CD4-positive, CD25-positive, alpha-beta regulatory T cell (primary cell): ENCODE measurements around the gene LPCAT3. TPM values are rescaled to one million over a fixed set of nuclear protein-coding genes. Genes with fewer than 3 reads are reported as not detected.
A peak's percentile ranks its signal among the peaks of the same experiment; 100 is the strongest.

Experiments used
- ATAC-seq, 2 donors: fragments of 150-1000 bp; cut with Tn5 transposase; one replicate each; pipeline ENCODE4 v1.10.0; 2021; ENCODE audit warnings: low read depth in 2 of 2, moderate number of reproducible peaks in 2 of 2, moderate library complexity in 1 of 2
- DNase-seq, 3 donors: peaks; one replicate each; pipeline versions ENCODE4 v3.0.0 to v3.0.0-alpha.2; 2012 to 2022; ENCODE audit warnings: mixed read lengths in 1 of 3
- H3K27ac ChIP-seq: one replicate; pipeline ENCODE4 v1.7.0; 2013; ENCODE audit warnings: mild to moderate bottlenecking, low read length; ENCODE audit not compliant: insufficient read depth, poor library complexity, severe bottlenecking
- H3K27me3 ChIP-seq: one replicate; pipeline ENCODE4 v1.7.0; 2013; ENCODE audit warnings: low read length; ENCODE audit not compliant: control insufficient read depth, insufficient read depth
- H3K36me3 ChIP-seq: one replicate; pipeline ENCODE4 v1.7.0; 2013; ENCODE audit warnings: mild to moderate bottlenecking, low read length, moderate library complexity; ENCODE audit not compliant: control insufficient read depth, insufficient read depth
- H3K4me1 ChIP-seq: 2 replicates; pipeline ENCODE4 v1.7.0; 2013; ENCODE audit warnings: mild to moderate bottlenecking, low read length; ENCODE audit not compliant: insufficient read depth, control insufficient read depth, poor library complexity, severe bottlenecking
- H3K4me3 ChIP-seq: one replicate; pipeline ENCODE4 v1.7.0; 2013; ENCODE audit warnings: low read depth, mild to moderate bottlenecking, low read length, moderate library complexity
- H3K9me3 ChIP-seq, 2 experiments: 1 replicate in 1 of 2; 2 replicates in 1 of 2; pipeline ENCODE4 v1.7.0; 2013; ENCODE audit warnings: low read length in 2 of 2, mild to moderate bottlenecking in 1 of 2, moderate library complexity in 1 of 2; ENCODE audit not compliant: control insufficient read depth in 2 of 2
- H3K27ac Mint-ChIP-seq, 3 donors: one replicate each; pipeline ENCODE4 v1.8.0; 2020 to 2022; ENCODE audit warnings: mild to moderate bottlenecking in 3 of 3, mixed read lengths in 3 of 3, moderate library complexity in 2 of 3
- H3K27me3 Mint-ChIP-seq: one replicate; pipeline ENCODE4 v1.8.0; 2022; ENCODE audit warnings: mild to moderate bottlenecking, mixed read lengths
- H3K36me3 Mint-ChIP-seq: one replicate; pipeline ENCODE4 v1.8.0; 2020; ENCODE audit warnings: mixed read lengths
- H3K4me1 Mint-ChIP-seq, 4 donors: one replicate each; pipeline ENCODE4 v1.8.0; 2020 to 2022; ENCODE audit warnings: mixed read lengths in 4 of 4, mild to moderate bottlenecking in 1 of 4
- H3K4me3 Mint-ChIP-seq, 4 donors: one replicate each; pipeline ENCODE4 v1.8.0; 2020 to 2022; ENCODE audit warnings: mild to moderate bottlenecking in 4 of 4, mixed read lengths in 4 of 4, moderate library complexity in 3 of 4
- H3K9me3 Mint-ChIP-seq, 7 donors: one replicate each; pipeline ENCODE4 v1.8.0; 2020 to 2022; ENCODE audit warnings: mixed read lengths in 7 of 7, mild to moderate bottlenecking in 3 of 7, moderate library complexity in 2 of 7
- polyA plus RNA-seq, 4 donors: library from polyadenylated mRNA; unstranded; fragments of 300-500 nt; fragmentation: Illumina TruSeq; gene quantifications; one replicate each; pipeline ENCODE4 v1.2.3, GENCODE V29; 2021
- total RNA-seq: library from RNA; stranded (reverse); gene quantifications from one replicate; pipeline ENCODE4 v1.2.3, GENCODE V29; 2022

Gene LPCAT3
- total and polyA plus RNA-seq, 5 donors from 2014 or later, result 25.0 to 32.8 (median 30.8) TPM

DNA sequence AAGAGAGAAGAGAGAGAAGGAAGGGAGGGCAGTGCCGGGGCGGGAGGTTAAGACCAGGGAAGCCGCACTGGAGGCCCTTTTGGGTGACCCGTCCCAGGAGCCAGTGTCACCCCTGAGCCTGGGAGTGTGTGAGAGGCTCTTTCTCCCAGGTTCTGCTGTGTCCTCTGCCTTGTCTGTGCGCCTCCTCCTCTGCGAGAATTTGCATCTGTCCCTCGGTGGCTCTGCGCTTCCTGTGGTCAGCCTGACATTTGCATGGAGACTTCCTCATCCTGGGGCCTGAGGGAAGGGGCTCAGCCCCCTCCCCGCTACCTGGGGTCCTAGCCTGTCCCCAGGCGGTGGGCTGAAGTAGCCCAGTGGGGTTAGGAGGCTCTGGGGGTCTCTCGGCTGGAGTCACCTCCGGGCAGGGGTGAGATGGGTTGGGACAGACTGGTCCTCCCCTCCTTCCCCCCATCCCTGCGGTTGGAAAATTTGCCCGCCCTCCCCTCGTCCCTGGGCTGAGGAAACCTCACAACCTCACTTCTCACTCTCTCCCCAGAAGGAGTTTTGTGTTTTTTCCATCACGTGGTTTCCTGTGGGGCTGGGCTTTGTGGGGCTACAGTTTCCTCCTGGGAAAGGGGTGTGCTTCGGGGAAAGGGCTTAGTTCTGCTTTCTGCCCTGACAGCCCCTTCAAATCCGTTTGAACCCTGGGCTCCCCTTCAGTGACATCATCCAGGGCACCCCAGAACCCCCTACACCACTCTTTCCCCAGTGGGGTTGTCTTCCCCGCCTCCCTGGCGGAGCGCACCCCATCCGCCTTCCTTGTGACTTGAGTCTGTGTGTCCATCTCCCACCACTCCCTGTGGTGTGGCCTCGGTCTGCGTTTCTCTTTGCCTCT is 64.6 kb downstream of the LPCAT3 start:
- peak overlapping the region; percentile 96 to 98 (median 97) for H3K27ac Mint-ChIP-seq
- peaks cover 27% of the 10 kb centered on the region for H3K36me3 ChIP-seq

DNA sequence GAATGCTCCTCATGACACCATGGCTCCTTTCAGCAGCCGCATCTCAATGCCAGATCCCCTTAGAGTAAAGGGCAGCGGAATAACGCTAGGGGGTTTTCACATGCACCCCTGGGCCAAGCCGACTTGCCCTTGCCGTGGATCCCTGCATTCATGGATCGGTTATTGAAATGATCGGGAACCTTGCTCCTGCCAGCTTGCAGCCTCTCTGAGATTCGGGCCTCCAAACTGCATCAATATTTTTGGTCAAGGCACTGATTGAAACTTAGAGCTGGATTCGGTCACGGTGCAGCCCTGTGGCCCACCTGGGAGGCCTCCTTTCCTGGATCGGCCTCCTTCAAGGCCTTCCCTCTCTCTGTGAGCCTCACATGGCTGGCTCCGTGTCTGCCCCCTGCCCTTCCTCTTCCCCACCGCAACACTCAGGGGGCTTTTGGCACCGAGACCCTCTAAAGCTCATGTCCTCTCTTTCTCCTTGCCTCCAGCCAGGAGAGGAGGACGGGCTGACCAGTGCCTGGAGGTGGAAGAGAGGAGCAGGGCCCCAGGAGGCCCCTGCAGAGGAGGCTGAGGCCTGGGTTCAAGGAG is 65.3 kb downstream of the LPCAT3 start:
- Mint-ChIP-seq H3K36me3 (peaks cover 30% of the 10 kb centered on the region), H3K9me3 (no peaks in the 10 kb centered on the region), H3K4me3 (peak overlapping the region; percentile 88 to 99 (median 98)), H3K27me3 (peaks cover 4% of the 10 kb centered on the region), H3K27ac (peak overlapping the region; percentile 96 to 98 (median 97)), H3K4me1 (peaks cover 8 to 81% (median 54%) of the 10 kb centered on the region in 4 donors)
- peak overlapping the region; percentile 88 for H3K4me3 ChIP-seq
- no peak for ATAC-seq
- peaks cover 95% of the 10 kb centered on the region for H3K4me1 ChIP-seq
- H3K9me3 ChIP-seq, result no peaks in the 10 kb centered on the region
- DNase-seq, result no peak
- H3K27ac ChIP-seq, result peak overlapping the region; percentile 98
- no peaks in the 10 kb centered on the region for H3K27me3 ChIP-seq
- H3K36me3 ChIP-seq, result peaks cover 27% of the 10 kb centered on the region

More for the DNA sequence above, 64.6 kb downstream of the LPCAT3 start:
- DNase-seq, result peak; percentile 65 to 74 (median 66)
- peak in 1 of 2 donors; percentile 25 for ATAC-seq
- Mint-ChIP-seq H3K4me3 (peak overlapping the region; percentile 88 to 99 (median 98)), H3K4me1 (peaks cover 13 to 81% (median 57%) of the 10 kb centered on the region in 4 donors), H3K9me3 (no peaks in the 10 kb centered on the region), H3K36me3 (peaks cover 37% of the 10 kb centered on the region), H3K27me3 (peaks cover 4% of the 10 kb centered on the region)
- H3K27me3 ChIP-seq, result no peaks in the 10 kb centered on the region
- H3K4me3 ChIP-seq, result peak overlapping the region; percentile 88
- H3K9me3 ChIP-seq, result no peaks in the 10 kb centered on the region
- peaks cover 95% of the 10 kb centered on the region for H3K4me1 ChIP-seq
- H3K27ac ChIP-seq, result peak overlapping the region; percentile 98

- no peaks in the 10 kb centered on the region for H3K27me3 ChIP-seq
- ATAC-seq, result no peak
- H3K36me3 Mint-ChIP-seq, result peaks cover 29% of the 10 kb centered on the region
- peaks cover 21% of the 10 kb centered on the region for H3K36me3 ChIP-seq
- H3K27me3 Mint-ChIP-seq, result peaks cover 4% of the 10 kb centered on the region
- H3K4me3 Mint-ChIP-seq, result peak overlapping the region; percentile 88 to 99 (median 98)
- H3K9me3 ChIP-seq, result no peaks in the 10 kb centered on the region
- H3K4me1 Mint-ChIP-seq, result peaks cover 8 to 82% (median 55%) of the 10 kb centered on the region in 4 donors
- H3K9me3 Mint-ChIP-seq, result no peaks in the 10 kb centered on the region
- peak overlapping the region; percentile 88 for H3K4me3 ChIP-seq
- H3K27ac ChIP-seq, result peak overlapping the region; percentile 98
- no peak for DNase-seq
- H3K4me1 ChIP-seq, result peaks cover 95% of the 10 kb centered on the region
- peak overlapping the region; percentile 96 to 99 (median 97) for H3K27ac Mint-ChIP-seq
Measured at GRCh38 chr12:6952121-6952862, 66.0 kb downstream of the LPCAT3 start.

DNA sequence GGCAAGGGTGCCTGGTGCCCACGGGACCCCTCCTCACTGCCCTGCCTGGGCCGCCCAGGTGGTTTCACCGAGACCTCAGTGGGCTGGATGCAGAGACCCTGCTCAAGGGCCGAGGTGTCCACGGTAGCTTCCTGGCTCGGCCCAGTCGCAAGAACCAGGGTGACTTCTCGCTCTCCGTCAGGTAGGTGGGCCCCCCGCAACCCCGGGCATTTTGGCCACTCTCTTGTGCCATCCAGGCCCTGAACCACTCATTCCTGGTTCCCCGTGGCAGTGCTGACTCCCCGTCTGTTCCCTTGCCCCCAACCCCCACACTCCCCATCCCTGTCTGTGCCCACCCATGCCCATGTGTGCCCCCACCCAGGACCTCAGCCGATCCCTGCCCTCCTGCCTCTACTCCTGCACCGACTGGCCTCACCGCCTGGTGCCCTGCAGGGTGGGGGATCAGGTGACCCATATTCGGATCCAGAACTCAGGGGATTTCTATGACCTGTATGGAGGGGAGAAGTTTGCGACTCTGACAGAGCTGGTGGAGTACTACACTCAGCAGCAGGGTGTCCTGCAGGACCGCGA is 66.6 kb downstream of the LPCAT3 start:
- Mint-ChIP-seq H3K27ac (peak overlapping the region; percentile 96 to 99 (median 97)), H3K36me3 (peaks cover 22% of the 10 kb centered on the region), H3K9me3 (no peaks in the 10 kb centered on the region), H3K4me3 (peak overlapping the region; percentile 88 to 99 (median 98)), H3K4me1 (peaks cover 8 to 82% (median 54%) of the 10 kb centered on the region in 4 donors), H3K27me3 (peaks cover 4% of the 10 kb centered on the region)
- Histone ChIP-seq H3K4me1 (peaks cover 95% of the 10 kb centered on the region), H3K36me3 (peaks cover 14% of the 10 kb centered on the region), H3K4me3 (peak overlapping the region; percentile 88), H3K27ac (peak overlapping the region; percentile 98), H3K9me3 (no peaks in the 10 kb centered on the region), H3K27me3 (no peaks in the 10 kb centered on the region)
- DNase-seq, result no peak
- peak; percentile 8 to 9 for ATAC-seq

DNA sequence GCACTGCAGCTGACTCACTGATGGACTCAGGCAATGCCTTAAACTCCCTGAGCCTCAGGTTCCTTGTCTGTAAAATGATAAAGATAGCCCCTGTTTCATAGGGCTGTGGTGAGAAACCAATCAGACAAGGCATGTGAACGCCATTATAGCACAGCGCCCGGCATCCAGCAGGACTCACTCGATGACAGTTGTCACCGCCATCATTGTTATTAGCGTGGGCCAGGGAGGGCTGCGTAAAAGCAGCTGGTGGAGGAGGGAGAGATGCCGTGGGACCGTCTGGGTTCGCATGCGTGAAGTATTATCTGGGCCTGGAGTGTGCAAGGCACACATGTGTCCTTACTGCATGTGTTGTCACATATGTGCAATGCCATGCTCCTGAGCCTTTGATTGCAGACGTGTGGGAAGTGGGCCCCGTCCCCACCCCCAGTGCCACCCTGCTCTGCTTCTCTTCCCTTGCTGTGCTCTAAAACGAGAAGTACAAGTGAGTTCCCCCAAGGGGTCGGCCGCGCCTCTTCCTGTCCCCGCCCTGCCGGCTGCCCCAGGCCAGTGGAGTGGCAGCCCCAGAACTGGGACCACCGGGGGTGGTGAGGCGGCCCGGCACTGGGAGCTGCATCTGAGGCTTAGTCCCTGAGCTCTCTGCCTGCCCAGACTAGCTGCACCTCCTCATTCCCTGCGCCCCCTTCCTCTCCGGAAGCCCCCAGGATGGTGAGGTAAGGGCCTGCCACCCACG is 67.3 kb downstream of the LPCAT3 start, which contains the start of gene PTPN6:
PTPN6 (plus strand) TSS at position 546 of the 730 bp plus-strand sequence; CDS start at position 703, 157 bp downstream.
- Mint-ChIP-seq H3K9me3 (no peaks in the 10 kb centered on the region), H3K27ac (peak within 1 kb of the TSS; percentile 96 to 99 (median 97)), H3K4me3 (peak within 1 kb of the TSS; percentile 88 to 99 (median 98)), H3K27me3 (peaks cover 4% of the 10 kb centered on the region), H3K4me1 (peaks cover 8 to 82% (median 52%) of the 10 kb centered on the region in 4 donors), H3K36me3 (peaks cover 20% of the 10 kb centered on the region)
- Histone ChIP-seq H3K27me3 (no peaks in the 10 kb centered on the region), H3K36me3 (peaks cover 9% of the 10 kb centered on the region), H3K4me3 (peak within 1 kb of the TSS; percentile 88), H3K4me1 (peaks cover 95% of the 10 kb centered on the region), H3K9me3 (no peaks in the 10 kb centered on the region), H3K27ac (peak within 1 kb of the TSS; percentile 98)
- ATAC-seq (peak; percentile 48 to 57), DNase-seq (peak in 2 of 3 donors; percentile 62 to 85)

DNA sequence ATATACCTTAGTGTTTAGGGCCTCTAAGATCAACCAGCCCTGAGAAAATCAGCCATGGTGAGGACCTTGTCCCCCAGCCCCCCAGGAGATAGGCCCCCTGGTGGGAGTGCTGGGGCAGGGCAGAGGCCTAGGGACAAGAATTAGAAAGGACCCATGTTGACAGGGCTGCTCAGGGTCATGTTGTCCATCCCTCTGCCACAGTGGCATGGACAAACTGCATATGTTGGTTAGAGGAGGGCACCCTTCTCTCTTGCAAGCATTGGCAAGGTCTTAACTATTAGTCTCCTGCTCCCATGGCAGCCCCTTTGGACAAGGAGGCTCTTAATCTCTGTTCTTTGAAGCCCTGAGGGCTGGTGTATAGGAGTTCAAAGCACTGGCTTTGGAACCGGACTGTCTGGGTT is 67.9 kb downstream of the LPCAT3 start:
- H3K4me1 ChIP-seq, result peaks cover 95% of the 10 kb centered on the region
- peaks cover 7% of the 10 kb centered on the region for H3K36me3 ChIP-seq
- Mint-ChIP-seq H3K9me3 (no peaks in the 10 kb centered on the region), H3K4me3 (peak overlapping the region; percentile 88 to 99 (median 98)), H3K27ac (peak overlapping the region; percentile 96 to 99 (median 97)), H3K4me1 (peaks cover 8 to 82% (median 50%) of the 10 kb centered on the region in 4 donors), H3K27me3 (peaks cover 4% of the 10 kb centered on the region), H3K36me3 (peaks cover 14% of the 10 kb centered on the region)
- H3K9me3 ChIP-seq, result no peaks in the 10 kb centered on the region
- DNase-seq (peak in 2 of 3 donors; percentile 44 to 59), ATAC-seq (no peak)
- peak overlapping the region; percentile 88 for H3K4me3 ChIP-seq
- peak overlapping the region; percentile 98 for H3K27ac ChIP-seq
- H3K27me3 ChIP-seq, result no peaks in the 10 kb centered on the region
